Measurements from ENCODE around the gene MRPL53. TPM values are rescaled to one million over a fixed set of nuclear protein-coding genes. Genes with fewer than 3 reads are reported as not detected.

MRPL53 gene
- polyA plus RNA-seq, 3 donors = 48.6 to 133 (median 106) TPM

- Mint-ChIP-seq H3K27me3 (ENCODE audit: low read depth in 3 of 3) (peaks cover 0 to 2% (median 0%) of the 10 kb centered on the region in 3 donors), H3K27ac (peak overlapping the region; percentile 90 to 100 (median 99)), H3K4me1 (peaks cover 34% of the 10 kb centered on the region), H3K9me3 (no peaks in the 10 kb centered on the region), H3K4me3 (peak overlapping the region; percentile 100), H3K36me3 (peaks cover 29 to 45% of the 10 kb centered on the region in 2 donors)
- Histone ChIP-seq H3K36me3 (replicated peaks in 1 of 2; ENCODE audit: control insufficient read depth in 1 of 2, insufficient read depth in 2 of 2, low read length in 2 of 2) (peaks cover 18 to 35% of the 10 kb centered on the region in 2 donors), H3K9ac (ENCODE audit: insufficient read depth, low read length, poor library complexity, severe bottlenecking) (peak overlapping the region; percentile 76), H3K4me3 (replicated peaks in 1 of 3; ENCODE audit: low read depth in 2 of 3, low read length in 3 of 3) (peak overlapping the region; percentile 61 to 94 (median 86)), H3K27ac (ENCODE audit: low read depth in 1 of 2, low read length in 2 of 2) (peak overlapping the region; percentile 84 to 90), H2AFZ (ENCODE audit: insufficient read depth, low read depth, low read length, poor library complexity, severe bottlenecking) (peak overlapping the region; percentile 98), H3K9me3 (replicated peaks in 1 of 2; ENCODE audit: control insufficient read depth in 1 of 2, insufficient read depth in 1 of 2, low read length in 2 of 2) (no peaks in the 10 kb centered on the region), H3K79me2 (ENCODE audit: insufficient read depth, low read length) (peaks cover 49% of the 10 kb centered on the region), H3K27me3 (ENCODE audit: control insufficient read depth in 2 of 2, insufficient read depth in 2 of 2, low read length in 2 of 2) (no peaks in the 10 kb centered on the region), H3K4me1 (ENCODE audit: control insufficient read depth in 1 of 2, insufficient read depth in 2 of 2, low read length in 2 of 2) (peaks cover 29 to 38% of the 10 kb centered on the region in 2 donors), H3K4me2 (replicated peaks; ENCODE audit: extremely low read depth, low read length, poor library complexity, severe bottlenecking) (peak overlapping the region; percentile 95), H4K20me1 (ENCODE audit: insufficient read depth, low read length) (peaks cover 23% of the 10 kb centered on the region)
- intact Hi-C loops (cut with micrococcal nuclease) = loop anchor here (1.0 to 5.0 kb wide), 6 partner anchors 27 to 105 kb away; partner anchors contain the start of genes AUP1 (in 2 of the 2), HTRA2 (in 2 of the 2), INO80B (in 2 of the 2) and DQX1 (in 1 of the 2)
- peak in 2 of 3 donors; percentile 19 to 55 for DNase-seq
- TF ChIP-seq, protein P1, sequence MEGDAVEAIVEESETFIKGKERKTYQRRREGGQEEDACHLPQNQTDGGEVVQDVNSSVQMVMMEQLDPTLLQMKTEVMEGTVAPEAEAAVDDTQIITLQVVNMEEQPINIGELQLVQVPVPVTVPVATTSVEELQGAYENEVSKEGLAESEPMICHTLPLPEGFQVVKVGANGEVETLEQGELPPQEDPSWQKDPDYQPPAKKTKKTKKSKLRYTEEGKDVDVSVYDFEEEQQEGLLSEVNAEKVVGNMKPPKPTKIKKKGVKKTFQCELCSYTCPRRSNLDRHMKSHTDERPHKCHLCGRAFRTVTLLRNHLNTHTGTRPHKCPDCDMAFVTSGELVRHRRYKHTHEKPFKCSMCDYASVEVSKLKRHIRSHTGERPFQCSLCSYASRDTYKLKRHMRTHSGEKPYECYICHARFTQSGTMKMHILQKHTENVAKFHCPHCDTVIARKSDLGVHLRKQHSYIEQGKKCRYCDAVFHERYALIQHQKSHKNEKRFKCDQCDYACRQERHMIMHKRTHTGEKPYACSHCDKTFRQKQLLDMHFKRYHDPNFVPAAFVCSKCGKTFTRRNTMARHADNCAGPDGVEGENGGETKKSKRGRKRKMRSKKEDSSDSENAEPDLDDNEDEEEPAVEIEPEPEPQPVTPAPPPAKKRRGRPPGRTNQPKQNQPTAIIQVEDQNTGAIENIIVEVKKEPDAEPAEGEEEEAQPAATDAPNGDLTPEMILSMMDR (IDR thresholded peaks at IDR 0.05) = no peak
- 3% methylated on average over 71 of the region's 80 CpGs for WGBS (ENCODE audit: insufficient coverage)
Observed at GRCh38 chr2:74481961-74482800, 9.7 kb upstream of the MRPL53 start.

DNA sequence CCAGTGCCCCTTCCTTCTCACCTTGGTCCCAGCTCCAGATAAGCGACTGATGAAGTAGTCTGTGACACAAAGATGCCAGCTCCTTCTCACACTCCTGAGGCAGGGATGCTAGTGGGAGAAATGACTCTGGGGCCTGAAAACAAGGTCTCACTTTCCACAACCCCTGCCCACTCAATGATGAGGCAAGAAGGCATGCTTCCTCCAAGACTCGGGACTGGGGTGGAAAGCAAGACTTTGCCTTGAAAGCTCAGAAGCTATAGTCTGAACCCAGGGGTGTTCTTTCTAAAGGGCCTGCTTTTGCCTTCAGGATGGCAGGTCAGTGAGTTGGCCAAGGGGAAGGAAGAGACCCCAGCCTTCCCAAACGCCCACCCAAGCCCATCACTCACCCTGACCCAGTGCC is 9.0 kb upstream of the MRPL53 start:
- H3K9me3 Mint-ChIP-seq = no peaks in the 10 kb centered on the region
- intact Hi-C loops (cut with micrococcal nuclease) = loop anchor here in 1 of 2 donors (5.0 kb wide), 1 partner anchor 46 kb away; the partner anchor contains the start of genes AUP1, DQX1 and HTRA2
- peak overlapping the region in 2 of 7 donors; percentile 37 to 42 for H3K27ac Mint-ChIP-seq
- TF ChIP-seq, protein P1 (IDR thresholded peaks at IDR 0.05) = no peak
- no peak overlapping the region for H2AFZ ChIP-seq (ENCODE audit: insufficient read depth, low read depth, low read length, poor library complexity, severe bottlenecking)
- H3K27ac ChIP-seq (ENCODE audit: low read depth in 1 of 2, low read length in 2 of 2) = peak overlapping the region in 1 of 2 donors; percentile 90
- H4K20me1 ChIP-seq (ENCODE audit: insufficient read depth, low read length) = peaks cover 28% of the 10 kb centered on the region
- H3K79me2 ChIP-seq (ENCODE audit: insufficient read depth, low read length) = peaks cover 53% of the 10 kb centered on the region
- DNase-seq = no peak
- H3K9me3 ChIP-seq (replicated peaks in 1 of 2; ENCODE audit: control insufficient read depth in 1 of 2, insufficient read depth in 1 of 2, low read length in 2 of 2) = no peaks in the 10 kb centered on the region
- H3K4me2 ChIP-seq (replicated peaks; ENCODE audit: extremely low read depth, low read length, poor library complexity, severe bottlenecking) = peak overlapping the region; percentile 95
- H3K36me3 ChIP-seq (replicated peaks in 1 of 2; ENCODE audit: control insufficient read depth in 1 of 2, insufficient read depth in 2 of 2, low read length in 2 of 2) = peaks cover 13 to 27% of the 10 kb centered on the region in 2 donors
- peak overlapping the region; percentile 76 for H3K9ac ChIP-seq (ENCODE audit: insufficient read depth, low read length, poor library complexity, severe bottlenecking)
- peaks cover 25 to 41% of the 10 kb centered on the region in 2 donors for H3K36me3 Mint-ChIP-seq
- H3K4me3 ChIP-seq (replicated peaks in 1 of 3; ENCODE audit: low read depth in 2 of 3, low read length in 3 of 3) = peak overlapping the region in 2 of 3 experiments; percentile 86 to 94
- H3K4me1 Mint-ChIP-seq = peaks cover 40% of the 10 kb centered on the region
- WGBS (ENCODE audit: insufficient coverage) = no CpG with 5 or more reads among the region's 3 CpGs
- H3K27me3 Mint-ChIP-seq (ENCODE audit: low read depth in 3 of 3) = peaks cover 0 to 2% (median 0%) of the 10 kb centered on the region in 3 donors
- H3K27me3 ChIP-seq (ENCODE audit: control insufficient read depth in 2 of 2, insufficient read depth in 2 of 2, low read length in 2 of 2) = no peaks in the 10 kb centered on the region
- H3K4me1 ChIP-seq (ENCODE audit: control insufficient read depth in 1 of 2, insufficient read depth in 2 of 2, low read length in 2 of 2) = peaks cover 36 to 45% of the 10 kb centered on the region in 2 donors
- peak overlapping the region; percentile 100 for H3K4me3 Mint-ChIP-seq

Data from CD14-positive monocyte (primary cell).